ENCODE data around the gene RPL35A. TPM values are rescaled to one million over a fixed set of nuclear protein-coding genes. Genes with fewer than 3 reads are reported as not detected.
"Not testable (repeated sequence)": the region's sequence is repeated elsewhere in the genome, so short reads cannot be mapped to it uniquely, and the experiment has no call there.

Gene RPL35A
- polyA plus RNA-seq, 2 of the 4 experiments (the other 2 are of a cell fraction) = 930 to 1,060 TPM

- TF ChIP-seq MAFK (IDR thresholded peaks at IDR 0.05; ENCODE audit: partially characterized antibody) = peak; percentile 30
- DNase-seq (ENCODE audit: low read depth in 1 of 2, low spot score in 1 of 2); FAIRE-seq; POLR2A ChIA-PET; ATAC-seq; H3K9me3 ChIP-seq; H3K4me3 ChIP-seq; CTCF ChIA-PET; H3K4me2 ChIP-seq; H3K27ac ChIP-seq; H3K4me1 ChIP-seq: not testable (repeated sequence)
- 88% methylated on average over 22 of the region's 24 CpGs for WGBS (ENCODE audit: missing lambda C conversion rate)
Measured at GRCh38 chr3:197921429-197922275, 28.3 kb upstream of the RPL35A start.

GRCh38 chr3:197926418-197926817 lies 23.6 kb upstream of the RPL35A start:
- TF ChIP-seq HDAC2 (IDR thresholded peaks at IDR 0.05) (no peak), ESRRA (IDR thresholded peaks at IDR 0.05; ENCODE audit: borderline replicate concordance, low read length) (no peak), NFE2L2 (conservative IDR thresholded peaks at IDR 0.05; ENCODE audit: low read length) (no peak), USF2 (IDR thresholded peaks at IDR 0.05) (no peak), EP300 (IDR thresholded peaks at IDR 0.05) (no peak), EHMT2 (IDR thresholded peaks at IDR 0.05; ENCODE audit: low read depth) (no peak), PBX3 (IDR thresholded peaks at IDR 0.05) (no peak), MAFK (IDR thresholded peaks at IDR 0.05; ENCODE audit: partially characterized antibody) (no peak), CBX8 (IDR thresholded peaks at IDR 0.05) (no peak), SREBF2 (IDR thresholded peaks at IDR 0.05) (no peak), HMGXB4 (CRISPR knock-in tag; IDR thresholded peaks at IDR 0.05; ENCODE audit: borderline replicate concordance) (no peak), HOXB13 (CRISPR knock-in tag; IDR thresholded peaks at IDR 0.05; ENCODE audit: low read depth) (no peak), JUNB (IDR thresholded peaks at IDR 0.05) (no peak), CHD2 (IDR thresholded peaks at IDR 0.05; ENCODE audit: low read length, partially characterized antibody) (no peak)
- Histone ChIP-seq H3K4me3 (no peak overlapping the region), H3K4me1 (no peaks in the 10 kb centered on the region), H3K27ac (no peak overlapping the region), H3K9me3 (no peaks in the 10 kb centered on the region), H3K4me2 (no peak overlapping the region)
- 47% methylated on average over 7 of the region's 7 CpGs for WGBS (ENCODE audit: missing lambda C conversion rate)
- FAIRE-seq = no peak
- DNase-seq (ENCODE audit: low read depth in 1 of 2, low spot score in 1 of 2) = peak in 1 of 2 experiments; percentile 20
- ChIA-PET CTCF (interaction anchor here (0.7 to 1.7 kb wide), 3 partner anchors 11 to 20 kb away, joined by 3 to 7 read pairs (median 4); no protein-coding TSS in a partner anchor), POLR2A (no interaction called here)
- ATAC-seq = peak in 1 of 2 experiments; percentile 67; a peak in 3 of 6 replicates

- ATAC-seq; H3K4me1 ChIP-seq; DNase-seq (ENCODE audit: low read depth in 1 of 2, low spot score in 1 of 2); H3K4me3 ChIP-seq; FAIRE-seq; POLR2A ChIA-PET; H3K27ac ChIP-seq; H3K9me3 ChIP-seq; H3K4me2 ChIP-seq: not testable (repeated sequence)
- WGBS (ENCODE audit: missing lambda C conversion rate) = 68% methylated on average over 3 of the region's 3 CpGs
- CTCF ChIA-PET = interaction anchor here (0.8 to 1.7 kb wide), 2 partner anchors 8 to 16 kb away, joined by 3 to 4 read pairs; no protein-coding TSS in a partner anchor
Measured at GRCh38 chr3:197927578-197927977, 22.4 kb upstream of the RPL35A start.

GRCh38 chr3:197936819-197937384 lies 13.1 kb upstream of the RPL35A start:
- CTCF ChIA-PET = interaction anchor here (0.9 to 2.6 kb wide), 3 partner anchors 11 to 143 kb away, joined by 3 to 13 read pairs (median 4); no protein-coding TSS in a partner anchor
- WGBS (ENCODE audit: missing lambda C conversion rate) = 85% methylated on average over 15 of the region's 15 CpGs
- TF ChIP-seq CBX8 (IDR thresholded peaks at IDR 0.05) (no peak), FOXS1 (CRISPR knock-in tag; IDR thresholded peaks at IDR 0.05) (no peak), RCOR1 (IDR thresholded peaks at IDR 0.05; ENCODE audit: low read depth, low read length) (no peak), HOXB5 (CRISPR knock-in tag; IDR thresholded peaks at IDR 0.05) (no peak), CTCF (IDR thresholded peaks at IDR 0.05) (no peak), NPAS2 (CRISPR knock-in tag; IDR thresholded peaks at IDR 0.05; ENCODE audit: borderline replicate concordance) (no peak), MYC (IDR thresholded peaks at IDR 0.05; ENCODE audit: borderline replicate concordance, low read length) (no peak), E2F6 (IDR thresholded peaks at IDR 0.05; ENCODE audit: borderline replicate concordance, low read depth) (no peak), SMC3 (IDR thresholded peaks at IDR 0.05) (no peak)

More at GRCh38 chr3:197936819-197937384, 13.1 kb upstream of the RPL35A start:
- Histone ChIP-seq H3K4me1 (no peaks in the 10 kb centered on the region), H3K4me2 (no peak overlapping the region), H3K4me3 (no peak overlapping the region), H3K9me3 (no peaks in the 10 kb centered on the region), H3K27ac (no peak overlapping the region)
- POLR2A ChIA-PET = no interaction called here
- DNase-seq (ENCODE audit: low read depth in 1 of 2, low spot score in 1 of 2) (no peak), FAIRE-seq (no peak), ATAC-seq (no peak)
